ENCODE results near the gene MMEL1. TPM values are rescaled to one million over a fixed set of nuclear protein-coding genes. Genes with fewer than 3 reads are reported as not detected.

MMEL1 gene
- polyA plus RNA-seq, 4 donors = 7.6 to 35.4 (median 22.7) TPM

DNA sequence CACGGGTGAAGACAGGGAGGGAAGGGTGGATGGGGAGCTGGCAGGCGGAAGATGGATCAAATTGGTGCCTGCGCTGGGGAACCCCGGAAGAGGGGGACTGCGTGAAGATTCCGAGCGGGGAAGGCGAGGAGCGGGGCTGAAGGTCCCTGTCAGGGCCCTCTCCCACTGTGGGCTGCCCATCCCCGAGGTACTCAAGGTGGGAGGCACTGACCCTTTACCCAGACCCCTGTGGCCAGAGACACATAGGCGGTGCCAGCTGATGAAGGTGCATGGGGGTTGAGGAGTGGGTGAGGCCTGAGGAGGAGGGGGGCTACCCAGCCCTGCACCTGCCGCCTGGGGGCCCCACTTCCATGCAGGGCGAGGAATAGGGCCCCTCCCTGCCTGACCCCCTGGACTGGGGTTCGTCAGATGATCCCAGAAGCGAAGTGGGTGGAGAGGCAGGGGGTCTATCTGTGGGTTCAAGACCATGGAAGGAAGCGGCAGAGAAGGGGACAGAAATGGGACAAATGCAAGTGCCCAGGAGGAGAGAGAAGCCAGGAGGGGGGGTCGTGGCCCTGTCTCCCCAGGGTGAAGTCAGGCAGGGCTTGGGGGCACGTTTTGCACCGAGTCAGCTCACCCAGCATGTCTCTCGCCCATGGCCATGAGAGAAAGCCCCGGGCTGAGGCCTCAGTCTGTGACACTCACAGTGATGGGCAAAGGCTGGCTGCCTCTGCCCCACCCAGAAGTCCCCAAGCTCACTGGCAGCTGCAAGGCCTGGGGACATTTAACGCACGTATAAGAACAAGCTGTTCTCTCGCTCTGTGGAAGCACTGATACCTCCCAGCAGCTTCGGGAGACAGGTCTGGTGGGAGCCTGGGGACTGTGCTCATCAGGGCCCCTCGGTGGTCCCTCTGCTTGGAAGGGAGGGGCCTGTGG is 7.0 kb upstream of the MMEL1 start:
- no peak for FAIRE-seq
- no peaks in the 10 kb centered on the region for H3K27me3 ChIP-seq (ENCODE audit: control insufficient read depth in 3 of 3, insufficient read depth in 3 of 3, low read length in 3 of 3)
- no peak overlapping the region for H3K4me3 ChIP-seq (ENCODE audit: low read depth in 1 of 3, low read length in 3 of 3)
- H3K36me3 ChIP-seq (ENCODE audit: control insufficient read depth in 3 of 3, insufficient read depth in 2 of 3, low read depth in 1 of 3, low read length in 3 of 3) = peaks cover 0 to 19% (median 0%) of the 10 kb centered on the region in 3 donors
- peaks cover 2 to 20% of the 10 kb centered on the region in 2 donors for H3K9me3 ChIP-seq (ENCODE audit: control insufficient read depth in 2 of 2, insufficient read depth in 1 of 2, low read depth in 1 of 2, low read length in 1 of 2)
- peak; percentile 47 to 58 for DNase-seq
- 33 to 70% (median 51%) methylated on average over 23 to 26 of the region's 26 CpGs for WGBS, 3 donors
- peaks cover 3 to 30% (median 4%) of the 10 kb centered on the region in 3 donors for H3K4me1 ChIP-seq (ENCODE audit: control insufficient read depth in 3 of 3, insufficient read depth in 2 of 3, low read depth in 1 of 3, low read length in 2 of 3)
- peak overlapping the region in 1 of 3 donors; percentile 45 for H3K27ac ChIP-seq (ENCODE audit: low read depth in 1 of 3, low read length in 2 of 3)

DNA sequence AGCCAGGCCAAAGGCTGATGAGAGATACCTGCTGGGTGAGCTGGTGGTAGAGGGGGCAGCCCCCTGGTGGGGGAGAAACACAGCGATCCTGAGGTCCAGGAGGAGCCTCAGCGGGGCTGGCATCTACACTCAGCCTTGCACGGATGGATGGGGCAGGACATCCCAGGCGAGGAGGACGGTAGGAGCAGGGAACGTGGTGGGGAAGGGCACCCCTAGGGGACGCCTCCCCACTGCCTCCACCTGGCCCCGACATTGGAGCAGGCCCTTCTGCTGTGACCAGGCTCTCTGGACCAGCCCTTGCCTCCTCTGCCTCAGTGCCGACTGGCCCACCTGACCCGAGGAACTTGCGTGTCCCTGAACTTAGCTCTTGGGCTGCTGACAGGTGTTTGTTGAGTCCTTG is 6.4 kb upstream of the MMEL1 start:
- H3K36me3 ChIP-seq (ENCODE audit: control insufficient read depth in 3 of 3, insufficient read depth in 2 of 3, low read depth in 1 of 3, low read length in 3 of 3) = peaks cover 0 to 19% (median 0%) of the 10 kb centered on the region in 3 donors
- peaks cover 3 to 30% (median 4%) of the 10 kb centered on the region in 3 donors for H3K4me1 ChIP-seq (ENCODE audit: control insufficient read depth in 3 of 3, insufficient read depth in 2 of 3, low read depth in 1 of 3, low read length in 2 of 3)
- H3K9me3 ChIP-seq (ENCODE audit: control insufficient read depth in 2 of 2, insufficient read depth in 1 of 2, low read depth in 1 of 2, low read length in 1 of 2) = peaks cover 2 to 20% of the 10 kb centered on the region in 2 donors
- H3K4me3 ChIP-seq (ENCODE audit: low read depth in 1 of 3, low read length in 3 of 3) = no peak overlapping the region
- DNase-seq (peak in 1 of 2 donors; percentile 17), FAIRE-seq (no peak)
- 21 to 51% (median 30%) methylated on average over 11 of the region's 11 CpGs for WGBS, 3 donors
- H3K27ac ChIP-seq (ENCODE audit: low read depth in 1 of 3, low read length in 2 of 3) = no peak overlapping the region
- no peaks in the 10 kb centered on the region for H3K27me3 ChIP-seq (ENCODE audit: control insufficient read depth in 3 of 3, insufficient read depth in 3 of 3, low read length in 3 of 3)

DNA sequence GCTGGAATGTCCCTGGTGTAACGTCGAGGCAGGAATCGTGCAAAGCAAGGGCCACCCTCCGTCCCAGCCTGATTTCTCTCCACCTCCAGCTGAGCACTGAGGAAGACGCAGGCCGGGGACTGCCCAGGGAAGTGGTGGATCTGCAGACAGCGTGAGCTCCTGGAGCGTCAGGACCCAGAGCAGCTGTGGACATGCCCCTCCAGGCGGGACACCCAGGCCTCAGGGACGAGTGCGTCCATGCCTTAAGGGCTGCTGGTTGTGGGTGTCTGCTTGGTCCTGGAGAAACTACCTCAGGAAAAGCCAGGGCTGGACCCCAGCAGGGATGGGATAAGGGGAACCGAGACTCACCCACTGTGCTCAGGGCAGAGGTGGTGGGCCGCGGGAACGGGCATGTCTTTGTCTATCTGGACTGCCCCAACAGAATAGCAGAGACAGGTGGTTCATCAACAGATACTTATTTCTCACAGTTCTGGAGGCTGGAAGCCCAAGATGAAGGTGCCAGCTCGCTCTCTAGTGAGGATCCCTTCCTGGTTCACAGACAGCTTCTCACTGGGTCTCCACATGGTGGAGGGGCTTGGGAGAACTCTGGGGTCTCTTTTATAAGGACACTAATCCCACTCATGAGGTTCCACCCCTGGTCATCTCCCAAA is 5.8 kb upstream of the MMEL1 start:
- Histone ChIP-seq H3K4me3 (ENCODE audit: low read depth in 1 of 3, low read length in 3 of 3) (no peak overlapping the region), H3K4me1 (ENCODE audit: control insufficient read depth in 3 of 3, insufficient read depth in 2 of 3, low read depth in 1 of 3, low read length in 2 of 3) (peaks cover 3 to 35% (median 4%) of the 10 kb centered on the region in 3 donors), H3K9me3 (ENCODE audit: control insufficient read depth in 2 of 2, insufficient read depth in 1 of 2, low read depth in 1 of 2, low read length in 1 of 2) (peaks cover 2 to 20% of the 10 kb centered on the region in 2 donors), H3K36me3 (ENCODE audit: control insufficient read depth in 3 of 3, insufficient read depth in 2 of 3, low read depth in 1 of 3, low read length in 3 of 3) (peaks cover 0 to 19% (median 0%) of the 10 kb centered on the region in 3 donors), H3K27me3 (ENCODE audit: control insufficient read depth in 3 of 3, insufficient read depth in 3 of 3, low read length in 3 of 3) (no peaks in the 10 kb centered on the region), H3K27ac (ENCODE audit: low read depth in 1 of 3, low read length in 2 of 3) (no peak overlapping the region)
- DNase-seq (no peak), FAIRE-seq (no peak)
- 65 to 73% (median 71%) methylated on average over 16 of the region's 16 CpGs for WGBS, 3 donors

DNA sequence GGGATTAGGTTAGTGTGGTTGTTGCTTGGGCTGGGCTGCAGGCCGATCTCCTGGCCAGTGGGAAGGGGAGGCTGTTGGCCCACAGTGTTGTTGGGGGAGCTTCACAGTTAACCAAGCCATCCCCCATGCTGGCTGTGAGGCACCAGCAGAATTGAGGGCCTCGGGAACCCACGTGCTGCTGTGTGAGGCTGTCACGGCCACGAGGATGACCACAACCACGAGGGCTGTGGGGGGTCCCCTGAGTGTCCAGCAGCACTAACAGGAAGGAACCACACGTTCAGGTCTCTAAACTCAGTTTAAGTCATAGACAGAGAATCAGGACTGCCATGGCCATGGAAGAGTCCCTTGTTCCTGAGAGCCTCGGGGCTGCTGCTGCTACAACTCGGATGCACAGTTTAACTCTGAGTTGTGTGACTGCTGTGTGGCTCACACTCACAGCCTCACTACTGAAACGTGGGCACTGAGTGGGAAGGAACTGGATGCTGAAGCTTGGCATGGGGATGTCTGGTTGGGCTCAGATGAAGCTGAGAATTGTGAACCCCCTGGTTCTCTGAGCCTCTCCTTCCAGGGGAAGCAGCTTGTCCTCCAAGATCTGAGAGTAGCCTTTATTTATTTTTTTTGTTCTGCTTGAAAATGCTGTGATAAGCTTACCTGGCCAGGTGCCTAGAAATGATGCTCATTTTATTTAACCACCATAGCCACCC is 4.8 kb upstream of the MMEL1 start:
- DNase-seq (no peak), FAIRE-seq (no peak)
- no peaks in the 10 kb centered on the region for H3K27me3 ChIP-seq (ENCODE audit: control insufficient read depth in 3 of 3, insufficient read depth in 3 of 3, low read length in 3 of 3)
- H3K36me3 ChIP-seq (ENCODE audit: control insufficient read depth in 3 of 3, insufficient read depth in 2 of 3, low read depth in 1 of 3, low read length in 3 of 3) = peaks cover 0 to 19% (median 0%) of the 10 kb centered on the region in 3 donors
- H3K9me3 ChIP-seq (ENCODE audit: control insufficient read depth in 2 of 2, insufficient read depth in 1 of 2, low read depth in 1 of 2, low read length in 1 of 2) = peaks cover 2 to 20% of the 10 kb centered on the region in 2 donors
- no peak overlapping the region for H3K4me3 ChIP-seq (ENCODE audit: low read depth in 1 of 3, low read length in 3 of 3)
- 61 to 69% (median 67%) methylated on average over 10 of the region's 10 CpGs for WGBS, 3 donors
- H3K27ac ChIP-seq (ENCODE audit: low read depth in 1 of 3, low read length in 2 of 3) = no peak overlapping the region
- H3K4me1 ChIP-seq (ENCODE audit: control insufficient read depth in 3 of 3, insufficient read depth in 2 of 3, low read depth in 1 of 3, low read length in 2 of 3) = peaks cover 3 to 42% (median 4%) of the 10 kb centered on the region in 3 donors

DNA sequence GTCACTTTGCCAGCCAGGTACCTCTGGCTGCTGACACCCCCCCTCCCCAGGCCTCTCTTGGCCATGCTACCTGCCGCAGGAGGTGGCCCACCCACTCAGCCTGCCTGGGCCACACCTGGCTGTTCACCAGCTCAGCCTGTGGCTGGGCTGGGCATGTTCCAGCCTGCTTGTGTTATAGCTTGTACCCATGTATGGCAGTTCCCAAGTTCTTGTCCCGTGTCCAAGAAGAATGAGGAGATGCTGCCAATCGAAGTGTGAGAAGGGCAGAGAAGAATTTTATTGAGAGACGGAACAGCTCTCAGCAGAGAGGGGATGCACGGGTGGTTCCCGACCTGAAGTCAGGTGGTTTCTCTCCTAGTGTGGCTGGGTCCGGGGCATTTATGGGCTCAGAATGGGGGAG is 3.9 kb upstream of the MMEL1 start:
- no peaks in the 10 kb centered on the region for H3K27me3 ChIP-seq (ENCODE audit: control insufficient read depth in 3 of 3, insufficient read depth in 3 of 3, low read length in 3 of 3)
- no peak for FAIRE-seq
- H3K4me3 ChIP-seq (ENCODE audit: low read depth in 1 of 3, low read length in 3 of 3) = no peak overlapping the region
- H3K27ac ChIP-seq (ENCODE audit: low read depth in 1 of 3, low read length in 2 of 3) = no peak overlapping the region
- H3K9me3 ChIP-seq (ENCODE audit: control insufficient read depth in 2 of 2, insufficient read depth in 1 of 2, low read depth in 1 of 2, low read length in 1 of 2) = peaks cover 2 to 20% of the 10 kb centered on the region in 2 donors
- peaks cover 0 to 19% (median 0%) of the 10 kb centered on the region in 3 donors for H3K36me3 ChIP-seq (ENCODE audit: control insufficient read depth in 3 of 3, insufficient read depth in 2 of 3, low read depth in 1 of 3, low read length in 3 of 3)
- WGBS, 3 donors = 85 to 93% (median 93%) methylated on average over 7 of the region's 7 CpGs
- peak in 1 of 2 donors; percentile 13 for DNase-seq
- peaks cover 0 to 43% (median under 1%) of the 10 kb centered on the region in 3 donors for H3K4me1 ChIP-seq (ENCODE audit: control insufficient read depth in 3 of 3, insufficient read depth in 2 of 3, low read depth in 1 of 3, low read length in 2 of 3)

DNA sequence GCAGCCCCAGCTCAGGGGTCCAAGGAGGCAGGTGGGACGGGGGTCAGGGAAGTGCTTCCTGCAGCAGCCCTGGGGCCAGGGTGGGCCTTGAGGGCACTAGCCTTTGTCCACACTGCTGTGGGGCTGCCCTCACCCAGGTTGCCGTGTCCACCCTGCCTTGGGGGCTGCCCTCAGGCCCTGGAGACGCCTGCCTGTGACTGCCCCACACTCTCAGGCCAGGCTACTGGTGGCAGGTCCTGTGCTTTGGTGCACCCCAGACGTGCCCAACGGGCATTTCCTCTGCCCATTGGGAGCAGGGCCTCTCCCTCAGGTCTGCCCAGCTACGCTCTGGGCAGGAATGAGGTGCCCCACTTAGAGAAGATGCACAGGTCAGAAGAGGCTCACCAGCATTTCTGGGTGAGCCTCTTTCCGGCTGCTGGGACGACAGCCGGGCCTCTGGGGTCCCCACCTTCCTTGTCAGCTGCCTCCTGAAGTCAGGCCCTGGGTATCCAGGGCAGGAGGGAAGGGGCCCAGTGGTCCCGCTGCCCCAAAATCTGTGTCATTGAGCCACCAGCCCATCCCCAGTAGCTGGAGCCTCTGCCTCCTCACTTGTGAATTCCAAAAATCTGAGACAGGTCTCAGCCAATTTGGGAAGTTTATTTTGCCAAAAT is 2.7 kb upstream of the MMEL1 start:
- Histone ChIP-seq H3K4me1 (ENCODE audit: control insufficient read depth in 3 of 3, insufficient read depth in 2 of 3, low read depth in 1 of 3, low read length in 2 of 3) (peaks cover 0 to 46% (median 2%) of the 10 kb centered on the region in 3 donors), H3K27ac (ENCODE audit: low read depth in 1 of 3, low read length in 2 of 3) (no peak overlapping the region), H3K9me3 (ENCODE audit: control insufficient read depth in 2 of 2, insufficient read depth in 1 of 2, low read depth in 1 of 2, low read length in 1 of 2) (peaks cover 2 to 20% of the 10 kb centered on the region in 2 donors), H3K36me3 (ENCODE audit: control insufficient read depth in 3 of 3, insufficient read depth in 2 of 3, low read depth in 1 of 3, low read length in 3 of 3) (peaks cover 0 to 13% (median 0%) of the 10 kb centered on the region in 3 donors), H3K27me3 (ENCODE audit: control insufficient read depth in 3 of 3, insufficient read depth in 3 of 3, low read length in 3 of 3) (no peaks in the 10 kb centered on the region), H3K4me3 (ENCODE audit: low read depth in 1 of 3, low read length in 3 of 3) (no peak overlapping the region)
- FAIRE-seq = no peak
- DNase-seq = no peak
- 81 to 85% (median 81%) methylated on average over 10 of the region's 10 CpGs for WGBS, 3 donors

DNA sequence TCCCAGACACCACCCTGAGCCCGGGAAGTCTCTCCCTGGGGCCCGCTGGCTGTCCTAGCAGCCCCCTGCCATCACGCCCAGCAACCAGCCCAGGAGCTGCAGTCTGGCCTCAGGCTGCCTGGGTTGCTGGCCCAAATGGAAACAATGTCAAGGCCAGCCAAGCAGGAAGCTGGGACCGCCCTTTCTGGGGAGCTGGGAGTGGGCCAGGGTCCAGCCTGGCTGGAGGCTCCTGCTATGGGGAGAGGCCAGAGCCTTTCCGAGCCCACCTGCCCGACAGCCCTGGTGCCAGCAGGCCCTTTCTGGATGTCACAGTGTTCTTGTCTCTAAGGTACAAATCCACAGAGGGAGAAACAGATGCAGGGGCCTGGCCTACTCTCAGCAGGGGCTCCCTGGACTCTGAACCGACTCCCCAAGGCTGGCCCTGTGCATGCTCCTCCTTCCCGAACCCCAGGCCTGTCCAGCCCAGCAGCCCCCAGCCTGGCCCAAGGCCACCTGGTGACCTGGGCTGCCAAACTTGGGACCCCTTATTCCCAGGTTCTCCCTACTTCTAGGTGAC is 1.2 kb upstream of the MMEL1 start:
- Histone ChIP-seq H3K4me1 (ENCODE audit: control insufficient read depth in 3 of 3, insufficient read depth in 2 of 3, low read depth in 1 of 3, low read length in 2 of 3) (peaks cover 0 to 40% (median 2%) of the 10 kb centered on the region in 3 donors), H3K4me3 (ENCODE audit: low read depth in 1 of 3, low read length in 3 of 3) (no peak overlapping the region), H3K9me3 (ENCODE audit: control insufficient read depth in 2 of 2, insufficient read depth in 1 of 2, low read depth in 1 of 2, low read length in 1 of 2) (peaks cover 2 to 20% of the 10 kb centered on the region in 2 donors), H3K36me3 (ENCODE audit: control insufficient read depth in 3 of 3, insufficient read depth in 2 of 3, low read depth in 1 of 3, low read length in 3 of 3) (no peaks in the 10 kb centered on the region), H3K27me3 (ENCODE audit: control insufficient read depth in 3 of 3, insufficient read depth in 3 of 3, low read length in 3 of 3) (peaks cover 0 to 9% (median 7%) of the 10 kb centered on the region in 3 donors), H3K27ac (ENCODE audit: low read depth in 1 of 3, low read length in 2 of 3) (no peak overlapping the region)
- DNase-seq = peak in 1 of 2 donors; percentile 12
- WGBS, 3 donors = 60 to 75% (median 64%) methylated on average over 8 of the region's 8 CpGs
- no peak for FAIRE-seq
